H4 (cell line): ENCODE results near the gene HAX1. TPM values are rescaled to one million over a fixed set of nuclear protein-coding genes. Genes with fewer than 3 reads are reported as not detected.
A peak's percentile ranks its signal among the peaks of the same experiment; 100 is the strongest.
"Not testable (repeated sequence)": the region's sequence is repeated elsewhere in the genome, so short reads cannot be mapped to it uniquely, and the experiment has no call there.

Source experiments
- DNase-seq: peaks from one replicate; pipeline ENCODE4 v3.0.0-alpha.2; 2015; ENCODE audit warnings: low spot score
- total RNA-seq: library from RNA; depleted of rRNA; stranded (reverse); fragments of >200 nt; shearing (Covaris generic); gene quantifications from 2 replicates; pipeline ENCODE4 v1.2.3, GENCODE V29; 2014; rRNA removed

The HAX1 gene
- 188 and 214 TPM in 2 replicates for total RNA-seq

GRCh38 chr1:154272217-154272998 is at the start of gene HAX1:
TSS of gene HAX1 (plus strand) at chr1:154272629. CDS start at chr1:154272724, 95 bp downstream.
- DNase-seq = peak; percentile 96

- no peak for DNase-seq
Observed at GRCh38 chr1:154222918-154223317, 49.5 kb upstream of the HAX1 start.

GRCh38 chr1:154223621-154224020 is 48.8 kb upstream of the HAX1 start:
- no peak for DNase-seq

GRCh38 chr1:154225370-154225769 is 47.1 kb upstream of the HAX1 start:
- DNase-seq = no peak

GRCh38 chr1:154231112-154231511 is 41.3 kb upstream of the HAX1 start:
- not testable (repeated sequence) for DNase-seq

- not testable (repeated sequence) for DNase-seq
Observed at GRCh38 chr1:154233127-154233526, 39.3 kb upstream of the HAX1 start.

- DNase-seq = no peak
Observed at GRCh38 chr1:154236855-154237254, 35.6 kb upstream of the HAX1 start.

- DNase-seq = no peak
Observed at GRCh38 chr1:154237435-154237834, 35.0 kb upstream of the HAX1 start.

GRCh38 chr1:154237880-154238506 is 34.4 kb upstream of the HAX1 start:
- no peak for DNase-seq

GRCh38 chr1:154239491-154239890 is 32.9 kb upstream of the HAX1 start:
- DNase-seq = no peak

- DNase-seq = no peak
Observed at GRCh38 chr1:154240294-154240833, 32.1 kb upstream of the HAX1 start.

GRCh38 chr1:154241703-154242351 is 30.6 kb upstream of the HAX1 start:
- DNase-seq = no peak

GRCh38 chr1:154253671-154254070 is 18.8 kb upstream of the HAX1 start:
- DNase-seq = no peak

GRCh38 chr1:154256686-154257085 is 15.7 kb upstream of the HAX1 start:
- DNase-seq = no peak

GRCh38 chr1:154258784-154259183 is 13.6 kb upstream of the HAX1 start:
- DNase-seq = no peak

- no peak for DNase-seq
Observed at GRCh38 chr1:154260127-154260526, 12.3 kb upstream of the HAX1 start.

GRCh38 chr1:154263465-154264332 is 8.7 kb upstream of the HAX1 start:
- DNase-seq = no peak

GRCh38 chr1:154264454-154264853 is 8.0 kb upstream of the HAX1 start:
- no peak for DNase-seq

- DNase-seq = no peak
Observed at GRCh38 chr1:154265586-154265985, 6.8 kb upstream of the HAX1 start.

- DNase-seq = no peak
Observed at GRCh38 chr1:154270833-154271232, 1.6 kb upstream of the HAX1 start.

- no peak for DNase-seq
Observed at GRCh38 chr1:154272999-154273563, 652 bp downstream of the HAX1 start.
